PFSK-1 (cell line): ENCODE results near the gene KCNQ2.

Experiments
- FOXP2 ChIP-seq: optimal IDR thresholded peaks from 2 replicates; pipeline ENCODE3; 2011; ENCODE audit warnings: borderline replicate concordance, control low read depth, inconsistent platforms; ENCODE audit not compliant: insufficient read depth; ENCODE audit errors: extremely low read length, extremely low read depth
- POLR2AphosphoS5 ChIP-seq: IDR thresholded peaks from 2 replicates; pipeline ENCODE4 v1.6.1; 2012; ENCODE audit warnings: low read depth, mild to moderate bottlenecking, control low read depth, low read length, moderate library complexity
- REST ChIP-seq, 2 experiments: IDR thresholded peaks; 2 replicates each; pipeline versions ENCODE4 v1.6.1 to v1.8.0; 2011 to 2012; ENCODE audit warnings: low read depth in 2 of 2, low read length in 2 of 2, control low read depth in 1 of 2, inconsistent platforms in 1 of 2, mild to moderate bottlenecking in 1 of 2, moderate library complexity in 1 of 2; ENCODE audit not compliant: insufficient read depth in 1 of 2
- SIN3A ChIP-seq: IDR thresholded peaks from 2 replicates; pipeline ENCODE4 v1.6.1; 2012; ENCODE audit warnings: mild to moderate bottlenecking, low read length, moderate library complexity, borderline replicate concordance; ENCODE audit not compliant: insufficient read depth
- TAF1 ChIP-seq: IDR thresholded peaks from 2 replicates; pipeline ENCODE4 v1.6.1; 2012; ENCODE audit warnings: low read length, control low read depth, borderline replicate concordance; ENCODE audit not compliant: insufficient read depth

Gene KCNQ2

GRCh38 chr20:63419299-63419698 is 53.2 kb downstream of the KCNQ2 start:
- TF ChIP-seq TAF1 (no peak), FOXP2 (no peak), REST (IDR thresholded peaks at IDR 0.05; ENCODE audit: insufficient read depth in 1 of 2, low read depth in 2 of 2, low read length in 2 of 2) (no peak), POLR2AphosphoS5 (no peak), SIN3A (no peak)

GRCh38 chr20:63418617-63419016 is 53.8 kb downstream of the KCNQ2 start:
- TF ChIP-seq SIN3A: no peak
- no peak for TF ChIP-seq FOXP2
- TF ChIP-seq REST (IDR thresholded peaks at IDR 0.05; ENCODE audit: insufficient read depth in 1 of 2, low read depth in 2 of 2, low read length in 2 of 2): no peak
- TF ChIP-seq TAF1: no peak
- no peak for TF ChIP-seq POLR2AphosphoS5

- TF ChIP-seq FOXP2: no peak
- no peak for TF ChIP-seq POLR2AphosphoS5
- no peak for TF ChIP-seq REST (IDR thresholded peaks at IDR 0.05; ENCODE audit: insufficient read depth in 1 of 2, low read depth in 2 of 2, low read length in 2 of 2)
- no peak for TF ChIP-seq SIN3A
- TF ChIP-seq TAF1: no peak
Measured at GRCh38 chr20:63417738-63418120, 54.7 kb downstream of the KCNQ2 start.

GRCh38 chr20:63417097-63417737 is 55.2 kb downstream of the KCNQ2 start:
- TF ChIP-seq FOXP2 (no peak), POLR2AphosphoS5 (no peak), SIN3A (no peak), TAF1 (no peak), REST (IDR thresholded peaks at IDR 0.05; ENCODE audit: insufficient read depth in 1 of 2, low read depth in 2 of 2, low read length in 2 of 2) (no peak)

- no peak for TF ChIP-seq REST (IDR thresholded peaks at IDR 0.05; ENCODE audit: insufficient read depth in 1 of 2, low read depth in 2 of 2, low read length in 2 of 2)
- TF ChIP-seq SIN3A: no peak
- TF ChIP-seq POLR2AphosphoS5: no peak
- TF ChIP-seq FOXP2: no peak
- TF ChIP-seq TAF1: no peak
Measured at GRCh38 chr20:63416631-63417030, 55.8 kb downstream of the KCNQ2 start.
